ENCODE data around the gene GLCCI1.
"Not testable (repeated sequence)": the region's sequence is repeated elsewhere in the genome, so short reads cannot be mapped to it uniquely, and the experiment has no call there.

GLCCI1 gene

GRCh38 chr7:7992506-7992905, 23.9 kb downstream of the GLCCI1 start:
- Histone ChIP-seq H3K27me3 (ENCODE audit: insufficient read depth, poor library complexity, severe bottlenecking) (no peaks in the 10 kb centered on the region), H3K27ac (replicated peaks) (no peak overlapping the region), H3K4me3 (replicated peaks; ENCODE audit: insufficient read depth, low read length) (no peak overlapping the region)
- no peak for DNase-seq (ENCODE audit: low read depth in 1 of 2, low spot score in 1 of 2)
- TF ChIP-seq, protein P1, sequence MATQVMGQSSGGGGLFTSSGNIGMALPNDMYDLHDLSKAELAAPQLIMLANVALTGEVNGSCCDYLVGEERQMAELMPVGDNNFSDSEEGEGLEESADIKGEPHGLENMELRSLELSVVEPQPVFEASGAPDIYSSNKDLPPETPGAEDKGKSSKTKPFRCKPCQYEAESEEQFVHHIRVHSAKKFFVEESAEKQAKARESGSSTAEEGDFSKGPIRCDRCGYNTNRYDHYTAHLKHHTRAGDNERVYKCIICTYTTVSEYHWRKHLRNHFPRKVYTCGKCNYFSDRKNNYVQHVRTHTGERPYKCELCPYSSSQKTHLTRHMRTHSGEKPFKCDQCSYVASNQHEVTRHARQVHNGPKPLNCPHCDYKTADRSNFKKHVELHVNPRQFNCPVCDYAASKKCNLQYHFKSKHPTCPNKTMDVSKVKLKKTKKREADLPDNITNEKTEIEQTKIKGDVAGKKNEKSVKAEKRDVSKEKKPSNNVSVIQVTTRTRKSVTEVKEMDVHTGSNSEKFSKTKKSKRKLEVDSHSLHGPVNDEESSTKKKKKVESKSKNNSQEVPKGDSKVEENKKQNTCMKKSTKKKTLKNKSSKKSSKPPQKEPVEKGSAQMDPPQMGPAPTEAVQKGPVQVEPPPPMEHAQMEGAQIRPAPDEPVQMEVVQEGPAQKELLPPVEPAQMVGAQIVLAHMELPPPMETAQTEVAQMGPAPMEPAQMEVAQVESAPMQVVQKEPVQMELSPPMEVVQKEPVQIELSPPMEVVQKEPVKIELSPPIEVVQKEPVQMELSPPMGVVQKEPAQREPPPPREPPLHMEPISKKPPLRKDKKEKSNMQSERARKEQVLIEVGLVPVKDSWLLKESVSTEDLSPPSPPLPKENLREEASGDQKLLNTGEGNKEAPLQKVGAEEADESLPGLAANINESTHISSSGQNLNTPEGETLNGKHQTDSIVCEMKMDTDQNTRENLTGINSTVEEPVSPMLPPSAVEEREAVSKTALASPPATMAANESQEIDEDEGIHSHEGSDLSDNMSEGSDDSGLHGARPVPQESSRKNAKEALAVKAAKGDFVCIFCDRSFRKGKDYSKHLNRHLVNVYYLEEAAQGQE (IDR thresholded peaks at IDR 0.05; ENCODE audit: insufficient replicate concordance, low read depth): no peak
- TF ChIP-seq POLR2AphosphoS5 (IDR thresholded peaks at IDR 0.05; ENCODE audit: low read depth) (no peak), SPI1 (IDR thresholded peaks at IDR 0.05; ENCODE audit: borderline replicate concordance, low read depth) (no peak), GABPA (IDR thresholded peaks at IDR 0.05; ENCODE audit: low read depth) (no peak)
- TF ChIP-seq, protein P2, sequence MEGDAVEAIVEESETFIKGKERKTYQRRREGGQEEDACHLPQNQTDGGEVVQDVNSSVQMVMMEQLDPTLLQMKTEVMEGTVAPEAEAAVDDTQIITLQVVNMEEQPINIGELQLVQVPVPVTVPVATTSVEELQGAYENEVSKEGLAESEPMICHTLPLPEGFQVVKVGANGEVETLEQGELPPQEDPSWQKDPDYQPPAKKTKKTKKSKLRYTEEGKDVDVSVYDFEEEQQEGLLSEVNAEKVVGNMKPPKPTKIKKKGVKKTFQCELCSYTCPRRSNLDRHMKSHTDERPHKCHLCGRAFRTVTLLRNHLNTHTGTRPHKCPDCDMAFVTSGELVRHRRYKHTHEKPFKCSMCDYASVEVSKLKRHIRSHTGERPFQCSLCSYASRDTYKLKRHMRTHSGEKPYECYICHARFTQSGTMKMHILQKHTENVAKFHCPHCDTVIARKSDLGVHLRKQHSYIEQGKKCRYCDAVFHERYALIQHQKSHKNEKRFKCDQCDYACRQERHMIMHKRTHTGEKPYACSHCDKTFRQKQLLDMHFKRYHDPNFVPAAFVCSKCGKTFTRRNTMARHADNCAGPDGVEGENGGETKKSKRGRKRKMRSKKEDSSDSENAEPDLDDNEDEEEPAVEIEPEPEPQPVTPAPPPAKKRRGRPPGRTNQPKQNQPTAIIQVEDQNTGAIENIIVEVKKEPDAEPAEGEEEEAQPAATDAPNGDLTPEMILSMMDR (IDR thresholded peaks at IDR 0.05; ENCODE audit: insufficient read depth, low read length): no peak

GRCh38 chr7:7995348-7995747, 26.8 kb downstream of the GLCCI1 start:
- not testable (repeated sequence) for H3K27me3 ChIP-seq (ENCODE audit: insufficient read depth, poor library complexity, severe bottlenecking); H3K4me3 ChIP-seq (replicated peaks; ENCODE audit: insufficient read depth, low read length); DNase-seq (ENCODE audit: low read depth in 1 of 2, low spot score in 1 of 2); H3K27ac ChIP-seq (replicated peaks)

DNA sequence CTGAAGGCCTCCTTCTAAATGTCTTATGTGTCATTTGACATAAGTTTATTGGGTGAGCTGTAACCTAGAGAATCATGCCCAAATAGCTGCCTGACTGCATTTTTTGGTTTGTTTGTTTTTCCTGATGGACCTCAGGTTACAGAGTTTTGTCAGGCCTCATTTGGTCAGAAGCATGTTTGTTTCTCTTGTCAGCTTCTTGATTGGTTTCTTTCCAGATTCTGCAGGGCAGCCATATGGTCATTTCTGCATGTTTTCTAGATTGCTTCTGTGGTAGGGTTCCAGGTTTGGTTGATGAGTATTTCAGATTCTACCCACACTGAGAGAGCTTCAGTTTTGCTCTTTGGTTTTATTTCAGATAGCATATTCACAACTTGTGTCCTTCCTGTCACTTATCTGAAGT, 28.0 kb downstream of the GLCCI1 start:
- Histone ChIP-seq H3K4me3 (replicated peaks; ENCODE audit: insufficient read depth, low read length) (no peak overlapping the region), H3K27me3 (ENCODE audit: insufficient read depth, poor library complexity, severe bottlenecking) (no peaks in the 10 kb centered on the region), H3K27ac (replicated peaks) (no peak overlapping the region)
- DNase-seq (ENCODE audit: low read depth in 1 of 2, low spot score in 1 of 2): no peak
- TF ChIP-seq GABPA (IDR thresholded peaks at IDR 0.05; ENCODE audit: low read depth) (no peak), POLR2AphosphoS5 (IDR thresholded peaks at IDR 0.05; ENCODE audit: low read depth) (no peak), SPI1 (IDR thresholded peaks at IDR 0.05; ENCODE audit: borderline replicate concordance, low read depth) (no peak)
- TF ChIP-seq, protein P2 (IDR thresholded peaks at IDR 0.05; ENCODE audit: insufficient read depth, low read length): no peak
- TF ChIP-seq, protein P1 (IDR thresholded peaks at IDR 0.05; ENCODE audit: insufficient replicate concordance, low read depth): no peak

DNA sequence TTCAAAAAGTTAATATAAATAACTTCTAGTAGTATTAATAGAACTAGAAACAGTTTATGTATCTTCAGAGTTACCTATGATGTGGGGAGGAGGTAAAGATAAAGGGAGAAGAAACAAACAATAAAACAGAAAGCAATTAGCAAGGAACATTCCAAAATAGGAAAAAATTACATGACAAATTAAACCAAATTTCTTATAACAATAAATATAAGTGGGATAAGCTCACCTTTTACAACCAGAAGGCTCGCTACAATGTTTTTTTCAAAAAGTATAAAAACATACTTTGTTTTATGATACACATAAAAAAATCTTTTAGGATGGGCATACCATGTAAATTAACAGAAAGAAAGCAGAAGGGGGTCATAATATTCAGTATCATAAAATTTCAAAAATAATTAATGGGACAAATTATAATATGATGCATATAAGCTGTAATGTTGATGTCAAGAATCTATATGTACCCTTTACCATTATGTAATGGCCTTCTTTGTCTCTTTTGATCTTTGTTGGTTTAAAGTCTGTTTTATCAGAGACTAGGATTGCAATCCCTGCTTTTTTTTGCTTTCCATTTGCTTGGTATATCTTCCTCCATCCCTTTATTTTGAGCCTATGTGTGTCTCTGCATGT, 31.8 kb downstream of the GLCCI1 start:
- H3K27me3 ChIP-seq (ENCODE audit: insufficient read depth, poor library complexity, severe bottlenecking): no peaks in the 10 kb centered on the region
- H3K27ac ChIP-seq (replicated peaks): no peak overlapping the region
- TF ChIP-seq, protein P1 (IDR thresholded peaks at IDR 0.05; ENCODE audit: insufficient replicate concordance, low read depth): no peak
- TF ChIP-seq SPI1 (IDR thresholded peaks at IDR 0.05; ENCODE audit: borderline replicate concordance, low read depth): no peak
- no peak for TF ChIP-seq POLR2AphosphoS5 (IDR thresholded peaks at IDR 0.05; ENCODE audit: low read depth)
- TF ChIP-seq, protein P2 (IDR thresholded peaks at IDR 0.05; ENCODE audit: insufficient read depth, low read length): no peak
- no peak for TF ChIP-seq GABPA (IDR thresholded peaks at IDR 0.05; ENCODE audit: low read depth)
- no peak overlapping the region for H3K4me3 ChIP-seq (replicated peaks; ENCODE audit: insufficient read depth, low read length)
- DNase-seq (ENCODE audit: low read depth in 1 of 2, low spot score in 1 of 2): no peak
